ENCODE results near the gene EGFR. TPM values are rescaled to one million over a fixed set of nuclear protein-coding genes. Genes with fewer than 3 reads are reported as not detected.

The EGFR gene
- total RNA-seq, 1 experiment from 2014 or later: 448 TPM

GRCh38 chr7:55260171-55260570, 241.4 kb downstream of the EGFR start:
- ChIA-PET POLR2A (no interaction called here), CTCF (no interaction called here)
- no peak for DNase-seq (ENCODE audit: unreplicated experiment)
- Mint-ChIP-seq H3K4me3 (ENCODE audit: unreplicated experiment) (no peak overlapping the region), H3K36me3 (ENCODE audit: insufficient read depth, unreplicated experiment) (no peaks in the 10 kb centered on the region), H3K27me3 (ENCODE audit: insufficient read depth, unreplicated experiment) (peaks cover 31% of the 10 kb centered on the region), H3K27ac (ENCODE audit: low read depth, unreplicated experiment) (no peak overlapping the region), H3K9me3 (ENCODE audit: unreplicated experiment) (no peaks in the 10 kb centered on the region), H3K4me1 (ENCODE audit: insufficient read depth, unreplicated experiment) (no peaks in the 10 kb centered on the region)
- intact Hi-C loops (cut with micrococcal nuclease): no loop called here
- no TSS peak for BruUV-seq (replicated peaks)
- no peak for TF ChIP-seq CTCF (IDR thresholded peaks at IDR 0.05; ENCODE audit: unreplicated experiment)

GRCh38 chr7:55260676-55261385, 242.0 kb downstream of the EGFR start:
- Mint-ChIP-seq H3K27me3 (ENCODE audit: insufficient read depth, unreplicated experiment) (peaks cover 38% of the 10 kb centered on the region), H3K9me3 (ENCODE audit: unreplicated experiment) (no peaks in the 10 kb centered on the region), H3K4me3 (ENCODE audit: unreplicated experiment) (no peak overlapping the region), H3K4me1 (ENCODE audit: insufficient read depth, unreplicated experiment) (no peaks in the 10 kb centered on the region), H3K36me3 (ENCODE audit: insufficient read depth, unreplicated experiment) (no peaks in the 10 kb centered on the region), H3K27ac (ENCODE audit: low read depth, unreplicated experiment) (no peak overlapping the region)
- BruUV-seq (replicated peaks): no TSS peak
- intact Hi-C loops (cut with micrococcal nuclease): no loop called here
- ChIA-PET POLR2A (no interaction called here), CTCF (interaction anchor here (1.1 kb wide), 1 partner anchor 487 kb away, joined by 3 read pairs; no protein-coding TSS in a partner anchor)
- DNase-seq (ENCODE audit: unreplicated experiment): no peak
- TF ChIP-seq CTCF (IDR thresholded peaks at IDR 0.05; ENCODE audit: unreplicated experiment): no peak
